DLD1 (cell line): ENCODE measurements around the gene LAMB1.

Experiments used
- in situ Hi-C: cut with HindIII; loops from 2 replicates; pipeline ENCODE4 v1.10.0; 2017; ENCODE audit warnings: low sequenced_read_pairs

The LAMB1 gene

DNA sequence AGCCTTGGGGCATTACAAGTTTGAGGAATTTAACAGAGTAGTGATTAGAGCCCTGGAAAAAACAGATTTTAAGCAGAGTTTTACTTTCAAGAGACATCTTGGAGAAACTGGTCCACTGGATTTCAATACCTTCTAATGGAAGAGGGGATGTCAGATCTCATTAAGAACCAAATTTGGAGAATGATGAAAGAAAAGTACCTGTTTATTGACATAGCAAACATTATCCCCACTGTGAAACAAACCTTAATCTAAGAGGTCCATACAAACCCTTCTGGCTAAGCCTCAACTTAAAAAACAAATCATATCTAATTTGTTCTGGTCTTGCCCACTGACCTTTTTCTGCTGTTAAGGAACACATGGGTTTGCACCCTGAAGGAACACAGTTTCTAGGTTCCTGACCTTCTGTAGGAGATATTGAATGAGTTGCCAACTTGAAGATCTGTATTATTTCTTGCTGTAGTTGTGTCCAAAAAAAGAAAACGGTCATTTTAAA, 53.5 kb downstream of the LAMB1 start:
- in situ Hi-C loops, result no loop called here

GRCh38 chr7:107948645-107949442, 54.1 kb downstream of the LAMB1 start:
- in situ Hi-C loops, result no loop called here

DNA sequence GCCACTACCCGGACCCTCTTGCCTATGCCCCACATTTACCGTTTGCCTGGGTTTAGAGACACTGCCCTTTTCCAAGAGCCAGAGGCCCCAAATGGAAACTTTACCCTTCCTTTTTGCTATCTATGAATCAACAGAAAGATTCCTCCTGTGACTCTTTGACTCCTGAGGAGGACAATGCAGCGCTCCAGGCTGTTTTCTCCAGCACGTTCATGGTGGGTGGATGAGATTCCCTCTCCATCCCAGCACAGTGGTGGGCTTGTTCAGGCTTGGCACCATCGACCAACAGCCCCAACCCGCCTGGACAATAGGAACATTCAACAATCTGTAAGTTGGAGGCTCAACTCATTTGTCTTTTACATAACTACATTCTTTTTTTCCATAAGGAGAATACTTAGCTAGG, 56.1 kb downstream of the LAMB1 start:
- in situ Hi-C loops, result no loop called here

DNA sequence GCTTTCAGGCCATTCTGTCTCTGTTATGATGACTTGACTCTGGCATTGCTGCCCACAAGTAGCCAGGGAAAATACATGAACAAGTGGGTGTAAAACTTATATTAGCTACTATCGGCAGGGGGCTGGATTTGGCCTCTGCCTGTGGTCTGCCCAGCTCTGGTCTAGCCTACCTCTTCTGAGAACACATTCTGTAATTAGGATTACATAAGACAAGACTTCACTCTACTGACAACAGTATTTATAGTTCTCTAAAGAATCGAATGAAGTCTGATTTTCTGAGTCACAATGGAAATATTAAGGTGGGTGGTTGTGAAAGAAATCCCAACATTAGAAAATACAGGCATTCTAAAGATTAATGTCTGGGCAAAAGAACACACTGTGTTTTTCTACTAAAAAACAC, 56.5 kb downstream of the LAMB1 start:
- in situ Hi-C loops, result no loop called here

GRCh38 chr7:107945332-107945731, 57.6 kb downstream of the LAMB1 start:
- in situ Hi-C loops, result no loop called here

GRCh38 chr7:107944411-107945169, 58.4 kb downstream of the LAMB1 start:
- in situ Hi-C loops, result no loop called here

GRCh38 chr7:107943018-107943417, 59.9 kb downstream of the LAMB1 start:
- in situ Hi-C loops, result no loop called here

DNA sequence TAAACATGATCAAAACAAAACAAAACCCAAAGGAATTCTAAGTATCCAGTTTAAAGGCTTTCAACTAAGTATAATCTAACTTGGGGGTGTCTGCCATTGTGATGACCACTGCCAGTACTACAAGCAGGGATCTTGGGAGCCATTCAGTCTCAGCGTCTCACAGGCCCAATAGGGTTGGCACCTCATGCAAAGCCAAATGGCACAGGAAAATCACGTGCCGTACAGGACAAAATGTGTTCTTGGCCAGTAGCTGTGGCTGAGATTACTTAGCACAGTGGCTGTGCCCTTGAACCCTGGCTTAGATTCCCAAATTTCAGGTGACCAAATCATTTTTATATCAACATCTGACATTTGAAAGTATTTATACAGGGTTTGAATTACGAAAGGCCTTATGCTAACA, 62.0 kb downstream of the LAMB1 start:
- in situ Hi-C loops, result no loop called here

DNA sequence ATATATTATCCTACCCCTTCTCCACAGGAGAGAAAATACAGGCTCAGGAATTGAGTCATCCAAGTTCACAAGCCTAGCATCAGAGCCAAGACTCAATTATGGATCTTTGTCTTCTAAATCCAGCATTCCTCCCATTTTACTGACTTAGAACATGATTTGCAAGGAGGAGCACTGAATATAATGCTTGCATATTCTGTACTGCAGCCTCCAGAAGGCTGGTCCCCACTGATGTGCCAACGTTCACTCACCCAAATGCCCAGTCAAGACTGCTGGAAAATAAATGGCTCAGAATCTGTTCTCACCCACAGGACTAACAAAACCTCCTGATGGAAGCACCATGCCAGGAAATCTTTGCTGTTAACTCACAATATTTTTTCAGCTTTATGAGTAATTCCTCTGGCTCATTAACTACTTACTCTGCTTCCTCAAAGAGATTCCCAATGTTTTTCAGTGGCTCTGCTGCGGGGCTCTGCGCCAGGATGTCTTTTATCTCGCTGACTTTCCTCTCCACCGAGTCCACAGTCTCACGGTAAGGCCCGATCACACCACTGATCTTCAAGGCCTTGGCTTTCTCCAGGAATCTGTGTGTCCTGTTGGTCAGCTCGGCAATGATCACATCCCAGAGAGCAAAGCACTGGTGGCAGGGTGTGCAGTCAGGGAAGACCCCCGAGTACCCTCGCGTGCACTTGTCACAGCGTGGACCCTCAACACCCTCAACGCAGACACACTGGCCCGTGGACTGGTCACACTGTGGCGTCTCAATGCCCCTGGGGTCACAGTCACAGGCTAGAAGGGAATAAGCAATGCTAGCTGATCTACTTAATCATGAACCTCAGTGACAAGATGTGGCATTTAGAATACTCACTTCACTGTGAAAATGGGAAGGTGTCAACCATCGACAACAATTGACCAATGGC, 63.1 kb downstream of the LAMB1 start:
- in situ Hi-C loops, result no loop called here

DNA sequence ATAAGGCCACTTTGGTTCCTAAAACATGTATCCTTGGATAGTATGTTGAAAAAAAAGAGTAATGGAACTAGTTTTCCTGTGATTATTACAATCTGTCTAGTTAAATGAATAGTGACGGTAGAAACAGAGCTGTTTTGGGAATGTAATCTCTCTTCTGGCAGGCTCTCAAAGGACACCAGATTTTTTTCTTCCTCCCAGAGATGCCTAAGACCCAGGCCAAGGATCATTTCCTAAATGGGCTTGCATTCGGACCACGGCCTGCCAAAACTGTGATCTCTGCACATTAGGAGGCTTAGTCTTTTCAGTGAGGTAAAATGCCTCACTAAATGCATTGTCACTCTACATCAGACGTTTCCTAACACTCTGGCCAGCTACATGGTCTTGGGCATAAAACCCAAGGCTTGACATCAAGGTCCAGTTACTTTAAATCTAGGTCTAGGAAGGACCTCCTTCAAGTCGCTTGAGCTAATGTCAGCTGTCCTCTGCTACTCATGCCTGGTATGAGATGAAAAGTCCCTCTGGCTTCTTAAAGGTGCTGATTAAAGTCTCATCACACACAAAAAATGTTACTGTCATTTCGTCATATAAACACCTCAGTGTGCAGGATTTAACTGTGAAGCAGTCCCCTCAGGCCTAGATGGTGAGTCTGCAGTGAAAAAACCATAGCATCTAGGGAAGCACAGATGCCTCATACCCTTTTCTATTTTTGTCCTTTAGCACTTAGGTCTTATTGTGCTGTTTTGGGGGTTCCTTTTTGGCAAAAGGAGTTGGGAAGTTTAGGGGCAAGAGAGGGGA, 64.3 kb downstream of the LAMB1 start:
- in situ Hi-C loops, result no loop called here

DNA sequence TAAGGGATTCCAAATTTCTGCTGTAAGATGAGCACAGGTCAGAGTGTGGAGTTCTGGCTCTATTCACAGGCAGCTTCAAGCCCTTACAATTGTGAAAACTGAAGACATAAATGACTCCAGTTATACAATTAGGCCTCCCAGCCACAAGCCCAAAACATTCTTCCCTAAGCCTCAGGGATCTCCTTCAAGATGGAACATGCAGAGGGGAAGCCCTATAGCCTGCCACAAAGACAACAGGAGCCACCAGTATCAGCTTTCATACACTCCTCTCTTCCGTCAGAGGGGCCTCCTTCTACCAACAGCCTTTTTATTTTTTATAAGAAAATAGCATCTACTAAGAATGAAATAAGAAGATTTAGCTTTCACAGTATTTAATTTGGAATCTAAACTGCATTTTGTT, 65.4 kb downstream of the LAMB1 start:
- in situ Hi-C loops, result no loop called here

DNA sequence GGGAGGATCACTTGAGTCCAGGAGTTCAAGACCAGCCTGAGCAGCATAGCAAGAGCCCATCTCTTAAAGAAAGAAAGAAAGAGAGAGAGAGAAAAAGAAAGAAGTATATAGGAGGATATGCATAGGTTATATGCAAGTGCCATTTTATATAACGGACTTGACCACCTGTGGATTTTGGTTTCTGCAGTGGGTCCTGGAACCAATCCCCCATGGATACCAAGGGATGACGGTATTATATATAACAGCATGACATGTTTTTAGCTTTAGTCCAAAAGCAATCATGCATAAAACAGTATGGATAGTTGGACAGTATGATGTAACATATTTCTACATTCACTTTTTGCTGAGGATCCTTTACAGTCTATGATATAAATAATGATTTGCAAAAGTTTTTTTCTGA, 66.6 kb downstream of the LAMB1 start:
- in situ Hi-C loops, result no loop called here

- in situ Hi-C loops, result loop anchor here (5.0 kb wide), 1 partner anchor 47 kb away; no protein-coding TSS in a partner anchor
These were observed 67.8 kb downstream of the LAMB1 start for GRCh38 chr7:107934991-107935770.

DNA sequence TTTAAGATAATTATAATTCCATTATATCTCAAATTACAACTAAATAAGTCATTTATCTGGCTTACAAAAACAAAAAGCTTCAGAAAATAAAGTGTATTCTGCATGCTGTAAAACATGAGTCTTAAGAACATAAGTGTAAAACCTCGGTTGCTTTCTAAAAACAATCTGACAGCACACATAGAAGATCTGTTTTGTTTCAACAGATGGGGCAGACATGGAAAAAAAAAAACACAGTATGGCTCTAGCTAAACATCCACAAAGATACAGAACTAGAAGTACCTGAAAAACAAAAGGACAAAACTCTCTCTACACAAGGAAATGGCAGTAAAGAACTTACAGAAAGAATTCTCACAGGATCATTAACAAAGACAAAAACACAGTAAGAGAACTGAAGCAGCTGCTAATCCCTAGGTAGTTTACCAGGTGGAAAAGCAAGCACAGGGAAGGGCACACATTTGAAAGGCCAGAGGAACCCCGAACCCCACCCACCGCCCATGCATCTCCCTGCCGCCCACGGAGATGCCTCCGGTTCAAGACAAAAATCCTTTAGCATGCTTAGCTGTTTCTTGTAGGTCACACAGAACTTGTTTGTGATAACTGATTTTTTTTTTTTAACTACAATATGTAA, 69.5 kb downstream of the LAMB1 start:
- in situ Hi-C loops, result loop anchor here (5.0 kb wide), 1 partner anchor 49 kb away; no protein-coding TSS in a partner anchor

GRCh38 chr7:107932805-107933204, 70.2 kb downstream of the LAMB1 start:
- in situ Hi-C loops, result loop anchor here (5.0 kb wide), 1 partner anchor 49 kb away; no protein-coding TSS in a partner anchor

DNA sequence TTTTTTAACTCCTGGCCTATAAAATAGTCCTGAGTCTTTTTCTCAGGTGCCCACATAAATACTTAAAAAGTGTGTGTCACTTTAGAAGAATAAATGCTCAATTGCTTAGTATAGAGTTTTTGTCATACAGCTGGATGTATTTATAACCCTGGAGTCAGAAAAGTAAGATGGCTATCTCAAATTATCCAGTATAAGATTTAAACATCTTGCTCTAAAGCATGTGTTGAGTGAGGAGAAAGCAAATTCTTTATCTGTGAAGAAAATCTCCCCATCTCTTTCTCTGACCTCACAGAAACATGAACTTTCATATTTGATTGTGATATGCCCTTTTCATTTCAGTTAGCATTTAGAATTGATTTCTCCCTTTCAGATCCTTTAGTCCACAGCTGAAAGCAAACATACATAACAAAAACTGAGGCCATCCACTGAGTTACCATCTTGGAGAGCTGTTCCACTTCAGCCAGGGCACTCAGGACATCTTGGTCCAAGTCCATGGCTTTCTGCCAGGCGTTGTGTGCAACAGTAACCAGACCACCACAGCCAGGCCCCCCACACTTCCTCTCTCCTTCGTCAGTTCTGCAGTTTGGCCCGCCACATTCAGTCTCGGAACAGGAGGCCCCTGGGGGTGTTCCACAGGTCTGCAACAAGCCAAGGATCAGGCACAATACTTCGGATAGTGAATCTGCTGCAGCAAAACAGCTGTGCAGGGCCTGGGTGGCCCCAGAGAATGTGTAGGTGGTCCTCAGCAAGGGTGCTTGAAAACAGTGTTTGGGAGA, 71.0 kb downstream of the LAMB1 start:
- in situ Hi-C loops, result loop anchor here (5.0 kb wide), 1 partner anchor 50 kb away; no protein-coding TSS in a partner anchor

- in situ Hi-C loops, result no loop called here
These were observed 76.5 kb downstream of the LAMB1 start for GRCh38 chr7:107926481-107926880.
